GM23338 (cell line): Measurements from ENCODE around the gene TRUB2. TPM values are rescaled to one million over a fixed set of nuclear protein-coding genes. Genes with fewer than 3 reads are reported as not detected.

Experiments used
- ATAC-seq: fragments of 200-7000 bp; cut with Tn5 transposase; 3 replicates; pipeline ENCODE4 v1.9.1; 2020
- DNase-seq: peaks from one replicate; pipeline ENCODE4 v3.0.0-alpha.2; 2015; ENCODE audit warnings: low spot score
- H2AFZ ChIP-seq: fragments of 200-600 bp; sonication (generic); 2 replicates; pipeline ENCODE4 v1.8.0; 2016; ENCODE audit warnings: antibody characterized with exemption, mild to moderate bottlenecking, moderate library complexity
- H3F3A ChIP-seq: fragments of 200-600 bp; sonication (generic); replicated peaks from 2 replicates; pipeline ENCODE4 v1.8.0; 2017; ENCODE audit warnings: antibody characterized with exemption, mixed run types, low read depth
- H3K27ac ChIP-seq: fragments of 200-600 bp; sonication (generic); 2 replicates; pipeline ENCODE4 v1.6.1; 2016; ENCODE audit warnings: low read depth
- H3K27me3 ChIP-seq: fragments of 200-600 bp; sonication (generic); 2 replicates; pipeline ENCODE4 v1.8.0; 2016; ENCODE audit warnings: mild to moderate bottlenecking, mixed run types, moderate library complexity; ENCODE audit not compliant: insufficient read depth
- H3K36me3 ChIP-seq: fragments of 200-600 bp; sonication (generic); 2 replicates; pipeline ENCODE4 v1.8.0; 2016; ENCODE audit warnings: mild to moderate bottlenecking; ENCODE audit not compliant: insufficient read depth
- H3K4me1 ChIP-seq: fragments of 200-600 bp; sonication (generic); 2 replicates; pipeline ENCODE4 v1.8.0; 2016; ENCODE audit warnings: mild to moderate bottlenecking, moderate library complexity; ENCODE audit not compliant: insufficient read depth
- H3K4me2 ChIP-seq: fragments of 200-600 bp; sonication (generic); 2 replicates; pipeline ENCODE4 v1.7.1; 2017; ENCODE audit warnings: mixed run types
- H3K4me3 ChIP-seq: fragments of 200-600 bp; sonication (generic); 2 replicates; pipeline ENCODE4 v1.6.1; 2016; ENCODE audit warnings: mixed run types
- H3K79me2 ChIP-seq: fragments of 200-600 bp; sonication (generic); replicated peaks from 2 replicates; pipeline ENCODE4 v1.8.0; 2017; ENCODE audit warnings: mild to moderate bottlenecking; ENCODE audit not compliant: insufficient read depth
- H3K9me2 ChIP-seq: fragments of 200-600 bp; sonication (generic); 2 replicates; pipeline ENCODE4 v1.8.0; 2017; ENCODE audit not compliant: insufficient read depth
- H4K20me1 ChIP-seq: fragments of 200-600 bp; sonication (generic); replicated peaks from 2 replicates; pipeline ENCODE4 v1.8.0; 2017; ENCODE audit warnings: mild to moderate bottlenecking; ENCODE audit not compliant: insufficient read depth
- H3K27ac Mint-ChIP-seq: 2 replicates; pipeline ENCODE4 v1.8.0; 2020; ENCODE audit warnings: inconsistent platforms, mild to moderate bottlenecking, moderate library complexity, mixed read lengths
- H3K27me3 Mint-ChIP-seq: 3 replicates; pipeline ENCODE4 v1.8.0; 2022; ENCODE audit warnings: low read depth, mild to moderate bottlenecking, moderate library complexity, mixed read lengths, inconsistent platforms; ENCODE audit not compliant: insufficient read depth, poor library complexity
- H3K36me3 Mint-ChIP-seq: 3 replicates; pipeline ENCODE4 v1.8.0; 2021; ENCODE audit warnings: low read depth, mild to moderate bottlenecking, inconsistent platforms, moderate library complexity, mixed read lengths
- H3K4me1 Mint-ChIP-seq: 3 replicates; pipeline ENCODE4 v1.8.0; 2020; ENCODE audit warnings: mild to moderate bottlenecking, inconsistent platforms, mixed read lengths
- H3K4me3 Mint-ChIP-seq: 3 replicates; pipeline ENCODE4 v1.8.0; 2021; ENCODE audit warnings: moderate library complexity, mild to moderate bottlenecking, inconsistent platforms, mixed read lengths
- H3K9me3 Mint-ChIP-seq: 3 replicates; pipeline ENCODE4 v1.8.0; 2020; ENCODE audit warnings: moderate library complexity, mild to moderate bottlenecking, inconsistent platforms, mixed read lengths
- CREB1 ChIP-seq: fragments of 250-450 bp; sonication (Bioruptor Pico); IDR thresholded peaks from 2 replicates; pipeline ENCODE4 v1.5.0; 2020; ENCODE audit warnings: low read depth, mild to moderate bottlenecking, moderate library complexity
- EZH2phosphoT487 ChIP-seq: fragments of 200-600 bp; sonication (generic); IDR thresholded peaks from one replicate; pipeline ENCODE4 v1.8.1; 2018; ENCODE audit warnings: antibody characterized with exemption; ENCODE audit not compliant: unreplicated experiment
- JUNB ChIP-seq: IDR thresholded peaks from one replicate; pipeline ENCODE4 v1.6.1; 2016; ENCODE audit warnings: antibody characterized with exemption; ENCODE audit not compliant: unreplicated experiment
- ZNF114 ChIP-seq: fragments of 250-450 bp; sonication (Bioruptor Pico); IDR thresholded peaks from 2 replicates; pipeline ENCODE4 v1.5.0; 2020; ENCODE audit warnings: mild to moderate bottlenecking, moderate library complexity
- ZNF331 ChIP-seq: fragments of 250-450 bp; sonication (Bioruptor Pico); IDR thresholded peaks from 2 replicates; pipeline ENCODE4 v1.5.0; 2020; ENCODE audit warnings: low read depth, mild to moderate bottlenecking, moderate library complexity
- polyA plus RNA-seq: library from polyadenylated mRNA; unstranded; fragments of >200 nt; fragmentation: Nextera tagmentation; extraction: Ambion mirVana; gene quantifications from 2 replicates; pipeline ENCODE4 v1.2.1, GENCODE V29; 2016
- total RNA-seq: library from RNA; depleted of rRNA; stranded (reverse); fragments of >200 nt; shearing (Covaris generic); gene quantifications from 2 replicates; pipeline ENCODE4 v1.2.3, GENCODE V29; 2014
- TF ChIP-seq, protein P1 (sequence below): IDR thresholded peaks from 2 replicates; pipeline ENCODE4 v1.6.1; 2016; ENCODE audit warnings: antibody characterized with exemption
- TF ChIP-seq, protein P2 (sequence below): IDR thresholded peaks from one replicate; pipeline ENCODE4 v1.6.1; 2018; ENCODE audit warnings: antibody characterized with exemption; ENCODE audit not compliant: unreplicated experiment
- TF ChIP-seq, protein P3 (sequence below): fragments of 250-450 bp; sonication (Bioruptor Pico); IDR thresholded peaks from 2 replicates; pipeline ENCODE4 v1.5.0; 2020; ENCODE audit warnings: mild to moderate bottlenecking, moderate library complexity

The TRUB2 gene
- total and polyA plus RNA-seq, 2 experiments from 2014 or later: 15.4 to 31.4 TPM

DNA sequence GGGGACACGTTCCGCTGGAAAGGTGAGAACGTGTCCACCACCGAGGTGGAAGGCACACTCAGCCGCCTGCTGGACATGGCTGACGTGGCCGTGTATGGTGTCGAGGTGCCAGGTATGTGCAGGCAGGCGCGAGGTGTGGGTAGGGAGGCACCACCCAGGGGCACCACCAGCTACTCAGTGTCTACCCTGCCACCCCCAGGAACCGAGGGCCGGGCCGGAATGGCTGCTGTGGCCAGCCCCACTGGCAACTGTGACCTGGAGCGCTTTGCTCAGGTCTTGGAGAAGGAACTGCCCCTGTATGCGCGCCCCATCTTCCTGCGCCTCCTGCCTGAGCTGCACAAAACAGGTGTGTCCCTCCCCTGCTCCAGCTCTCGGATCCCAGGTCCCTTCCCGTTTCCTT is 33.2 kb upstream of the TRUB2 start:
- Histone ChIP-seq H3K27ac (no peak overlapping the region), H3K9me2 (no peaks in the 10 kb centered on the region), H3K27me3 (no peaks in the 10 kb centered on the region), H2AFZ (no peak overlapping the region), H3K4me2 (no peak overlapping the region), H3K36me3 (no peaks in the 10 kb centered on the region), H3K4me1 (no peaks in the 10 kb centered on the region), H3K79me2 (no peaks in the 10 kb centered on the region), H3F3A (no peaks in the 10 kb centered on the region), H3K4me3 (no peak overlapping the region), H4K20me1 (no peaks in the 10 kb centered on the region)
- no peak for DNase-seq
- Mint-ChIP-seq H3K27me3 (peaks cover 6% of the 10 kb centered on the region), H3K9me3 (no peaks in the 10 kb centered on the region), H3K4me3 (no peak overlapping the region), H3K4me1 (no peaks in the 10 kb centered on the region), H3K36me3 (peaks cover 17% of the 10 kb centered on the region; the same call in 2 of the 3 replicates), H3K27ac (no peak overlapping the region)
- ATAC-seq: no peak
- TF ChIP-seq, protein P1, sequence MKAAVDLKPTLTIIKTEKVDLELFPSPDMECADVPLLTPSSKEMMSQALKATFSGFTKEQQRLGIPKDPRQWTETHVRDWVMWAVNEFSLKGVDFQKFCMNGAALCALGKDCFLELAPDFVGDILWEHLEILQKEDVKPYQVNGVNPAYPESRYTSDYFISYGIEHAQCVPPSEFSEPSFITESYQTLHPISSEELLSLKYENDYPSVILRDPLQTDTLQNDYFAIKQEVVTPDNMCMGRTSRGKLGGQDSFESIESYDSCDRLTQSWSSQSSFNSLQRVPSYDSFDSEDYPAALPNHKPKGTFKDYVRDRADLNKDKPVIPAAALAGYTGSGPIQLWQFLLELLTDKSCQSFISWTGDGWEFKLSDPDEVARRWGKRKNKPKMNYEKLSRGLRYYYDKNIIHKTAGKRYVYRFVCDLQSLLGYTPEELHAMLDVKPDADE: no peak
- no peak for TF ChIP-seq ZNF114 (CRISPR knock-in tag)

DNA sequence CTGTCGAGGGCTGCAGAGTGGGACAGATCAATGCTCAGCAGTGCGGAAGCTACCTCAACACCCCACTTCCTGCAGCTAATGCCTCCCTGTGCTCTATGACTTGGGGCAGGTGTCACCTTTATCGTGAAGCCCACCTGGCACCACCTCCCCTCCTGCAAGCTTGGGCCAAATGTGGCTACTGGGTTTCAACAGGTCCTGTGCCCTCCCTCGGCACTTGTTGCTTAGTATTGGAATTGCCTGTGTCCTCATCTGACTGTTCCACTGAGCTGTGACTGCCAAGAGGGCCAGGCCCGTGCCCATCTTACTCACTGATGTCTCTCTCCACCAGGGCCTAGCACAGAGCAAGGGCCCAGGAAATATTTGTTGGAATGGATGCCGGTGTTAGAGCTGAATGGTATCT is 27.5 kb upstream of the TRUB2 start:
- Mint-ChIP-seq H3K4me1 (no peaks in the 10 kb centered on the region; the same call in 2 of the 3 replicates), H3K36me3 (peaks cover 19% of the 10 kb centered on the region), H3K27ac (no peak overlapping the region), H3K9me3 (no peaks in the 10 kb centered on the region), H3K27me3 (peaks cover 11% of the 10 kb centered on the region), H3K4me3 (no peak overlapping the region)
- H3F3A ChIP-seq: no peaks in the 10 kb centered on the region
- DNase-seq (no peak), ATAC-seq (no peak)
- no peak overlapping the region for H3K4me2 ChIP-seq
- H3K4me3 ChIP-seq: no peak overlapping the region
- no peaks in the 10 kb centered on the region; the same call in 1 of the 2 replicates for H4K20me1 ChIP-seq
- H3K4me1 ChIP-seq: no peaks in the 10 kb centered on the region
- no peaks in the 10 kb centered on the region for H3K36me3 ChIP-seq
- no peaks in the 10 kb centered on the region for H3K27me3 ChIP-seq
- no peaks in the 10 kb centered on the region for H3K79me2 ChIP-seq
- H3K9me2 ChIP-seq: no peaks in the 10 kb centered on the region
- no peak overlapping the region for H2AFZ ChIP-seq
- no peak overlapping the region for H3K27ac ChIP-seq
- TF ChIP-seq ZNF331 (CRISPR knock-in tag): no peak
- no peak for TF ChIP-seq CREB1
- TF ChIP-seq ZNF114 (CRISPR knock-in tag): no peak
- TF ChIP-seq JUNB: no peak
- TF ChIP-seq, protein P2, sequence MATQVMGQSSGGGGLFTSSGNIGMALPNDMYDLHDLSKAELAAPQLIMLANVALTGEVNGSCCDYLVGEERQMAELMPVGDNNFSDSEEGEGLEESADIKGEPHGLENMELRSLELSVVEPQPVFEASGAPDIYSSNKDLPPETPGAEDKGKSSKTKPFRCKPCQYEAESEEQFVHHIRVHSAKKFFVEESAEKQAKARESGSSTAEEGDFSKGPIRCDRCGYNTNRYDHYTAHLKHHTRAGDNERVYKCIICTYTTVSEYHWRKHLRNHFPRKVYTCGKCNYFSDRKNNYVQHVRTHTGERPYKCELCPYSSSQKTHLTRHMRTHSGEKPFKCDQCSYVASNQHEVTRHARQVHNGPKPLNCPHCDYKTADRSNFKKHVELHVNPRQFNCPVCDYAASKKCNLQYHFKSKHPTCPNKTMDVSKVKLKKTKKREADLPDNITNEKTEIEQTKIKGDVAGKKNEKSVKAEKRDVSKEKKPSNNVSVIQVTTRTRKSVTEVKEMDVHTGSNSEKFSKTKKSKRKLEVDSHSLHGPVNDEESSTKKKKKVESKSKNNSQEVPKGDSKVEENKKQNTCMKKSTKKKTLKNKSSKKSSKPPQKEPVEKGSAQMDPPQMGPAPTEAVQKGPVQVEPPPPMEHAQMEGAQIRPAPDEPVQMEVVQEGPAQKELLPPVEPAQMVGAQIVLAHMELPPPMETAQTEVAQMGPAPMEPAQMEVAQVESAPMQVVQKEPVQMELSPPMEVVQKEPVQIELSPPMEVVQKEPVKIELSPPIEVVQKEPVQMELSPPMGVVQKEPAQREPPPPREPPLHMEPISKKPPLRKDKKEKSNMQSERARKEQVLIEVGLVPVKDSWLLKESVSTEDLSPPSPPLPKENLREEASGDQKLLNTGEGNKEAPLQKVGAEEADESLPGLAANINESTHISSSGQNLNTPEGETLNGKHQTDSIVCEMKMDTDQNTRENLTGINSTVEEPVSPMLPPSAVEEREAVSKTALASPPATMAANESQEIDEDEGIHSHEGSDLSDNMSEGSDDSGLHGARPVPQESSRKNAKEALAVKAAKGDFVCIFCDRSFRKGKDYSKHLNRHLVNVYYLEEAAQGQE: no peak
- TF ChIP-seq, protein P3, sequence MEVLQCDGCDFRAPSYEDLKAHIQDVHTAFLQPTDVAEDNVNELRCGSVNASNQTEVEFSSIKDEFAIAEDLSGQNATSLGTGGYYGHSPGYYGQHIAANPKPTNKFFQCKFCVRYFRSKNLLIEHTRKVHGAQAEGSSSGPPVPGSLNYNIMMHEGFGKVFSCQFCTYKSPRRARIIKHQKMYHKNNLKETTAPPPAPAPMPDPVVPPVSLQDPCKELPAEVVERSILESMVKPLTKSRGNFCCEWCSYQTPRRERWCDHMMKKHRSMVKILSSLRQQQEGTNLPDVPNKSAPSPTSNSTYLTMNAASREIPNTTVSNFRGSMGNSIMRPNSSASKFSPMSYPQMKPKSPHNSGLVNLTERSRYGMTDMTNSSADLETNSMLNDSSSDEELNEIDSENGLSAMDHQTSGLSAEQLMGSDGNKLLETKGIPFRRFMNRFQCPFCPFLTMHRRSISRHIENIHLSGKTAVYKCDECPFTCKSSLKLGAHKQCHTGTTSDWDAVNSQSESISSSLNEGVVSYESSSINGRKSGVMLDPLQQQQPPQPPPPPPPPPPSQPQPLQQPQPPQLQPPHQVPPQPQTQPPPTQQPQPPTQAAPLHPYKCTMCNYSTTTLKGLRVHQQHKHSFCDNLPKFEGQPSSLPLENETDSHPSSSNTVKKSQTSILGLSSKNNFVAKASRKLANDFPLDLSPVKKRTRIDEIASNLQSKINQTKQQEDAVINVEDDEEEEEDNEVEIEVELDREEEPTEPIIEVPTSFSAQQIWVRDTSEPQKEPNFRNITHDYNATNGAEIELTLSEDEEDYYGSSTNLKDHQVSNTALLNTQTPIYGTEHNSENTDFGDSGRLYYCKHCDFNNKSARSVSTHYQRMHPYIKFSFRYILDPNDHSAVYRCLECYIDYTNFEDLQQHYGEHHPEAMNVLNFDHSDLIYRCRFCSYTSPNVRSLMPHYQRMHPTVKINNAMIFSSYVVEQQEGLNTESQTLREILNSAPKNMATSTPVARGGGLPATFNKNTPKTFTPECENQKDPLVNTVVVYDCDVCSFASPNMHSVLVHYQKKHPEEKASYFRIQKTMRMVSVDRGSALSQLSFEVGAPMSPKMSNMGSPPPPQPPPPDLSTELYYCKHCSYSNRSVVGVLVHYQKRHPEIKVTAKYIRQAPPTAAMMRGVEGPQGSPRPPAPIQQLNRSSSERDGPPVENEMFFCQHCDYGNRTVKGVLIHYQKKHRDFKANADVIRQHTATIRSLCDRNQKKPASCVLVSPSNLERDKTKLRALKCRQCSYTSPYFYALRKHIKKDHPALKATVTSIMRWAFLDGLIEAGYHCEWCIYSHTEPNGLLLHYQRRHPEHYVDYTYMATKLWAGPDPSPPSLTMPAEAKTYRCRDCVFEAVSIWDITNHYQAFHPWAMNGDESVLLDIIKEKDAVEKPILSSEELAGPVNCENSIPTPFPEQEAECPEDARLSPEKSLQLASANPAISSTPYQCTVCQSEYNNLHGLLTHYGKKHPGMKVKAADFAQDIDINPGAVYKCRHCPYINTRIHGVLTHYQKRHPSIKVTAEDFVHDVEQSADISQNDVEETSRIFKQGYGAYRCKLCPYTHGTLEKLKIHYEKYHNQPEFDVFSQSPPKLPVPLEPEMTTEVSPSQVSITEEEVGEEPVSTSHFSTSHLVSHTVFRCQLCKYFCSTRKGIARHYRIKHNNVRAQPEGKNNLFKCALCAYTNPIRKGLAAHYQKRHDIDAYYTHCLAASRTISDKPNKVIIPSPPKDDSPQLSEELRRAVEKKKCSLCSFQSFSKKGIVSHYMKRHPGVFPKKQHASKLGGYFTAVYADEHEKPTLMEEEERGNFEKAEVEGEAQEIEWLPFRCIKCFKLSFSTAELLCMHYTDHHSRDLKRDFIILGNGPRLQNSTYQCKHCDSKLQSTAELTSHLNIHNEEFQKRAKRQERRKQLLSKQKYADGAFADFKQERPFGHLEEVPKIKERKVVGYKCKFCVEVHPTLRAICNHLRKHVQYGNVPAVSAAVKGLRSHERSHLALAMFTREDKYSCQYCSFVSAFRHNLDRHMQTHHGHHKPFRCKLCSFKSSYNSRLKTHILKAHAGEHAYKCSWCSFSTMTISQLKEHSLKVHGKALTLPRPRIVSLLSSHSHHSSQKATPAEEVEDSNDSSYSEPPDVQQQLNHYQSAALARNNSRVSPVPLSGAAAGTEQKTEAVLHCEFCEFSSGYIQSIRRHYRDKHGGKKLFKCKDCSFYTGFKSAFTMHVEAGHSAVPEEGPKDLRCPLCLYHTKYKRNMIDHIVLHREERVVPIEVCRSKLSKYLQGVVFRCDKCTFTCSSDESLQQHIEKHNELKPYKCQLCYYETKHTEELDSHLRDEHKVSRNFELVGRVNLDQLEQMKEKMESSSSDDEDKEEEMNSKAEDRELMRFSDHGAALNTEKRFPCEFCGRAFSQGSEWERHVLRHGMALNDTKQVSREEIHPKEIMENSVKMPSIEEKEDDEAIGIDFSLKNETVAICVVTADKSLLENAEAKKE (CRISPR knock-in tag): no peak
- TF ChIP-seq, protein P1: no peak
- TF ChIP-seq EZH2phosphoT487: no peak
